ENCODE results near the gene DUOXA1. TPM values are rescaled to one million over a fixed set of nuclear protein-coding genes. Genes with fewer than 3 reads are reported as not detected.
"Not testable (repeated sequence)": the region's sequence is repeated elsewhere in the genome, so short reads cannot be mapped to it uniquely, and the experiment has no call there.

DUOXA1 gene
- total RNA-seq, 1 donor from 2014 or later = 3.2 TPM

- H3K27ac Mint-ChIP-seq = no peak overlapping the region
Observed at GRCh38 chr15:45110256-45110820, 19.3 kb downstream of the DUOXA1 start.

GRCh38 chr15:45107941-45108630 is 21.6 kb downstream of the DUOXA1 start:
- no peak for TF ChIP-seq CTCF (conservative IDR thresholded peaks at IDR 0.05)
- Mint-ChIP-seq H3K9me3 (no peaks in the 10 kb centered on the region), H3K4me3 (no peak overlapping the region), H3K4me1 (ENCODE audit: unreplicated experiment) (no peaks in the 10 kb centered on the region), H3K27ac (no peak overlapping the region), H3K27me3 (peaks cover 58% of the 10 kb centered on the region), H3K36me3 (no peaks in the 10 kb centered on the region)
- no peak for DNase-seq (ENCODE audit: extremely low spot score, unreplicated experiment)

More at GRCh38 chr15:45110256-45110820, 19.3 kb downstream of the DUOXA1 start:
- no peaks in the 10 kb centered on the region for H3K36me3 Mint-ChIP-seq
- peaks cover 67% of the 10 kb centered on the region for H3K27me3 Mint-ChIP-seq
- no peaks in the 10 kb centered on the region for H3K9me3 Mint-ChIP-seq
- no peaks in the 10 kb centered on the region for H3K4me1 Mint-ChIP-seq (ENCODE audit: unreplicated experiment)
- no peak overlapping the region for H3K4me3 Mint-ChIP-seq
- TF ChIP-seq CTCF (conservative IDR thresholded peaks at IDR 0.05) = no peak
- no peak for DNase-seq (ENCODE audit: extremely low spot score, unreplicated experiment)

- no peak for DNase-seq (ENCODE audit: extremely low spot score, unreplicated experiment)
- H3K27ac Mint-ChIP-seq = no peak overlapping the region
- no peaks in the 10 kb centered on the region for H3K4me1 Mint-ChIP-seq (ENCODE audit: unreplicated experiment)
- no peaks in the 10 kb centered on the region for H3K9me3 Mint-ChIP-seq
- peaks cover 48% of the 10 kb centered on the region for H3K27me3 Mint-ChIP-seq
- TF ChIP-seq CTCF (conservative IDR thresholded peaks at IDR 0.05) = no peak
- H3K36me3 Mint-ChIP-seq = no peaks in the 10 kb centered on the region
- no peak overlapping the region for H3K4me3 Mint-ChIP-seq
Observed at GRCh38 chr15:45106002-45106790, 23.5 kb downstream of the DUOXA1 start.

- no peak overlapping the region for H3K4me3 Mint-ChIP-seq
- no peaks in the 10 kb centered on the region for H3K36me3 Mint-ChIP-seq
- H3K9me3 Mint-ChIP-seq = no peaks in the 10 kb centered on the region
- no peak overlapping the region for H3K27ac Mint-ChIP-seq
- no peaks in the 10 kb centered on the region for H3K4me1 Mint-ChIP-seq (ENCODE audit: unreplicated experiment)
- DNase-seq (ENCODE audit: extremely low spot score, unreplicated experiment) = no peak
- no peak for TF ChIP-seq CTCF (conservative IDR thresholded peaks at IDR 0.05)
- peaks cover 47% of the 10 kb centered on the region for H3K27me3 Mint-ChIP-seq
Observed at GRCh38 chr15:45105586-45105985, 24.1 kb downstream of the DUOXA1 start.

GRCh38 chr15:45104170-45104569 is 25.5 kb downstream of the DUOXA1 start:
- H3K4me3 Mint-ChIP-seq; H3K9me3 Mint-ChIP-seq; H3K4me1 Mint-ChIP-seq (ENCODE audit: unreplicated experiment); DNase-seq (ENCODE audit: extremely low spot score, unreplicated experiment); H3K36me3 Mint-ChIP-seq; H3K27ac Mint-ChIP-seq: not testable (repeated sequence)
- H3K27me3 Mint-ChIP-seq = peaks cover 33% of the 10 kb centered on the region

- Mint-ChIP-seq H3K27me3 (peaks cover 26% of the 10 kb centered on the region), H3K36me3 (no peaks in the 10 kb centered on the region), H3K9me3 (no peaks in the 10 kb centered on the region), H3K4me1 (ENCODE audit: unreplicated experiment) (no peaks in the 10 kb centered on the region), H3K4me3 (no peak overlapping the region), H3K27ac (no peak overlapping the region)
- DNase-seq (ENCODE audit: extremely low spot score, unreplicated experiment) = no peak
- no peak for TF ChIP-seq CTCF (conservative IDR thresholded peaks at IDR 0.05)
Observed at GRCh38 chr15:45102226-45102625, 27.5 kb downstream of the DUOXA1 start.
